ENCODE results near the gene COASY.

The COASY gene

DNA sequence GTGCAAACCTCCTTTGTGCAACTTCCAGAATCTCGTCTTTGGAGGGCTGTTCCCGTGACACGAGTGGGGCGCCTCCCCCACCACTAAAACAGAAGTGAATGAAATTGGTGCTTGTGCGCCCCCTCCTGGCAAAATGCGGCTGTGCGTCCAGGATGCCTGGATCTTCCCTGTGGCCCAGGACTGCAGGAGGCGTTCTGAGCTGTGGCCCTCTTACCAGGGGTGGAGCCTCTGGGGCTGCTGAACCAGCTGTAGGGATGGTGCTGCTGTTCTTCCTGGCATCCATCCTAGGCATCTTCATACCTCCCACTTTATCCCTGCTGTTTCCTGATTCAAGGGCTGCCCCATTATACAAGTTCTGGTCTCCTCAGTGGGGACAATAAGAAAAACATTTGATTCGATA is 44.4 kb upstream of the COASY start:
- TF ChIP-seq, protein P1, sequence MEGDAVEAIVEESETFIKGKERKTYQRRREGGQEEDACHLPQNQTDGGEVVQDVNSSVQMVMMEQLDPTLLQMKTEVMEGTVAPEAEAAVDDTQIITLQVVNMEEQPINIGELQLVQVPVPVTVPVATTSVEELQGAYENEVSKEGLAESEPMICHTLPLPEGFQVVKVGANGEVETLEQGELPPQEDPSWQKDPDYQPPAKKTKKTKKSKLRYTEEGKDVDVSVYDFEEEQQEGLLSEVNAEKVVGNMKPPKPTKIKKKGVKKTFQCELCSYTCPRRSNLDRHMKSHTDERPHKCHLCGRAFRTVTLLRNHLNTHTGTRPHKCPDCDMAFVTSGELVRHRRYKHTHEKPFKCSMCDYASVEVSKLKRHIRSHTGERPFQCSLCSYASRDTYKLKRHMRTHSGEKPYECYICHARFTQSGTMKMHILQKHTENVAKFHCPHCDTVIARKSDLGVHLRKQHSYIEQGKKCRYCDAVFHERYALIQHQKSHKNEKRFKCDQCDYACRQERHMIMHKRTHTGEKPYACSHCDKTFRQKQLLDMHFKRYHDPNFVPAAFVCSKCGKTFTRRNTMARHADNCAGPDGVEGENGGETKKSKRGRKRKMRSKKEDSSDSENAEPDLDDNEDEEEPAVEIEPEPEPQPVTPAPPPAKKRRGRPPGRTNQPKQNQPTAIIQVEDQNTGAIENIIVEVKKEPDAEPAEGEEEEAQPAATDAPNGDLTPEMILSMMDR (IDR thresholded peaks at IDR 0.05; ENCODE audit: low read depth, low read length, missing control alignments): peak; percentile 93
- no peak overlapping the region for H3K4me3 ChIP-seq (ENCODE audit: low read depth, low read length)
- in situ Hi-C loops (cut with HindIII; ENCODE audit: low sequenced_read_pairs): loop anchor here (5.0 to 10.0 kb wide), 2 partner anchors 95 to 203 kb away; partner anchors contain the start of gene CAVIN1

DNA sequence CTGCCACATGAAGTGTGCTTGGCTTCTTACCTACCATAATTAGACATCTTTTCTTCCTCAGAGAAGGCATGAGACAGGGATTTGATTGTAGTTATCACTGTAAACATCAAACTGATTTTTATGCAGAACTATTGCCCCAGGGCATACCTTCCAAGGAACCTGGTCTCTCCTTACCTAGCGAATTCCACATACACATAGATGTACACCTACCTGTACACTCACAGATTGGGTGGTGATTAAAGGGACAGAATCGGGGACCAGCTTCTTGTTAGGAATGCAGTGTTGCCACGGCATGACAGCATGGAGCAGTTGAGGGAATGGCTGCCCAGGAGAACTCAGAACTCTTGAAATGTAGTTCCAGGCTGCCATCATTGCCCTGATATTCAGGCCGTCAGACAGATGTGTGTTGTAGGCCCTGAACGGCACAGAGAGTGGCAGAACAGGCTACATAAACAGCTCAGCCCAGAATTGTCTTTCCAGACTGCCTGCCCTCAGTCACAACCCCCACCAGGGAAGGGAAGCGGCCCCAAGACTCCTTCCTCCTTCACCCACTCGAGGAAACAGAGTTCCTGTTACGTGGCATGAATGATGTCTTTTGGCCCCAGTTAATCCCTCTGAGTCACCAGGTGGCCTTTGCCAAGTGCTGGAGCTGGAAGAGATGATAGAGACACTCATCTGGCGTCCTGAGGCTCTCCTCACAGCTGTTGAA is 43.7 kb upstream of the COASY start:
- in situ Hi-C loops (cut with HindIII; ENCODE audit: low sequenced_read_pairs): loop anchor here (5.0 to 10.0 kb wide), 2 partner anchors 96 to 203 kb away; partner anchors contain the start of gene CAVIN1
- H3K4me3 ChIP-seq (ENCODE audit: low read depth, low read length): no peak overlapping the region
- peak; percentile 76 for DNase-seq (ENCODE audit: low read depth)

More for the DNA sequence above, 44.4 kb upstream of the COASY start:
- peak; percentile 63 for DNase-seq (ENCODE audit: low read depth)

DNA sequence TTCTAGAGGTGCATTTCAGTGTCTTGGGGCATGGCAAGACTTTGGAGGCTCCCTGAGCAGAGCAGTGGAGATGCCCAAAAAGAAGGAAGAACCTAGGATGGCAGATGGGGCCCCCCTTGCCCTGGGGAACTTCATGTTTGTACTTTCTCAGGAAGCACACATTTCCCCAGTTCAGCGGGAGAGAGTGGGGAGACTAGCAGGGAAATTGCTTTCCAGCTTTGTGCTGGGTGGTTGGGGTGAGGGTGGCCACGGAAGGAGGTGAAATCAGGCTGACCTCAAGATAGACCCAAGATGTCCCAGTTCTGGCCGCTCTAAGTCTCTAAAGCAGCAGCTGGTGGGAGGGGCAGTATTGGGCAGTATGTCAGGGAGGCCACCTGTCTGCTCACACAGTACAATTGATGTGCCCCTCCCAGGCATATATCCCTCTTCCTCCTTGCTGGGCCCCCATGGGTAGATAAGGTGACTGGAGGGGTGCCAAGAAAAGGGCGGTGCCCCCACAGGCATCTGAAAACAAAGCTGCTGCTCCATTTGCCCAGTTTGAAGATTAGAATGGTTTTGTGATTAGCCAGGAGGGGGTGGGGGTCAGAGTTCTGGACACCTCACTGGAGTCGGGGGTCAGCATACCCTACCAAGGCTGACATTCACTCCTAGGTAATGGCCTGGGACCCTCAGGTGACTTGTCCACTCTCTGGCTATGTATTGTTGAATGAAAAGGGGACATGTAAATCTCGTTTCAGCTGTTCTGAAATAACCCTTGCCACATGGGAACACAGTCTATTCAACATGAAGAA is 43.0 kb upstream of the COASY start:
- no peak overlapping the region for H3K4me3 ChIP-seq (ENCODE audit: low read depth, low read length)
- TF ChIP-seq, protein P1 (IDR thresholded peaks at IDR 0.05; ENCODE audit: low read depth, low read length, missing control alignments): no peak
- no peak for DNase-seq (ENCODE audit: low read depth)
- in situ Hi-C loops (cut with HindIII; ENCODE audit: low sequenced_read_pairs): loop anchor here (5.0 to 10.0 kb wide), 2 partner anchors 97 to 204 kb away; partner anchors contain the start of gene CAVIN1

More for the DNA sequence above, 43.7 kb upstream of the COASY start:
- TF ChIP-seq, protein P1 (IDR thresholded peaks at IDR 0.05; ENCODE audit: low read depth, low read length, missing control alignments): no peak

DNA sequence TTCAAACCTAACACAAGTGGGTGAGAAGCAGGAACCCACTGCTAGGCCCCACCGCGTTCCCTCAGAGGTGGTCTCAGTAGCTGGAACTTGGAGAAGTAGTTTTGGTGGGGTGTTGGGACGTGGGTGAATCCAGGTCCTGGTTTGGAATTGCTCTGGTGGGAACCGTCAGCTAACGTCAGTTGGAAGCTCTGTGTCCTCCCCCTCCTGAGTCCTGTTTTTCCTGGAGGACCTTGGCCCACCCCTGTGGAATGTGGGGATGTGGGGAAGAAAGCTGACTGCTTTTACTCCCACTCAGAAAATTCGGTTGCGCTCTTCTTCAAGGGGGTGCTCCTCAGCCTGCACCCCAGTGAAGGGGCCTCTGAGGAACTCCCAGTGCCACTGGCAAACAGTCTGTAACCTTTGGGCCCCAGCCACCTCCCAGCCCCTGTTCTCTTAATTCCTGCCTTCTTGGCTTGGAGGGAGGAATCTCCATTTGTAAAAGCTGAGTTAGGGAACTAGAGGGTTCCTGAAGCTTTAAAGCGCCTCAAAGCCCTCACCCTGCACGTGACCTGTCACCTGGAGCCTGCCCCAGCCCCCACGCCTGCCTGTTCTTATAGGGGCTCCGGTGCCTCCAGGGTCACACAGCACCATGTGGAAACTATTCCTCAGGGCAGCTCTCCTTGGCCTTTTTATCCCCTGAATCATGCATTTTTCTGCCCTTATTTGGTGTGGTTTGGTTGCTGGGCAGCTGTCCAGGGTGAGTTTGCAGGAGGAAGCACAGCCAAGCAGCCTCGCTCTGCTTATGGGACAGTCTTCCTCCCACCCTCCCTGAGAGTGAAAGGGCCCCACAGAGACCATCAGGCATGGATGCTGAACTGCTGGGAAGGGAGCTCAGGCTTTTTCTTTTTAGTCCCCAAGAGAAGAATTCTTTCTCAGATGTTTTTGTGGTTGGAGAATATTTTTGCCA is 42.1 kb upstream of the COASY start:
- TF ChIP-seq, protein P1 (IDR thresholded peaks at IDR 0.05; ENCODE audit: low read depth, low read length, missing control alignments): no peak
- no peak overlapping the region for H3K4me3 ChIP-seq (ENCODE audit: low read depth, low read length)
- in situ Hi-C loops (cut with HindIII; ENCODE audit: low sequenced_read_pairs): loop anchor here (5.0 to 10.0 kb wide), 2 partner anchors 98 to 205 kb away; partner anchors contain the start of gene CAVIN1
- peak; percentile 99 for DNase-seq (ENCODE audit: low read depth)

DNA sequence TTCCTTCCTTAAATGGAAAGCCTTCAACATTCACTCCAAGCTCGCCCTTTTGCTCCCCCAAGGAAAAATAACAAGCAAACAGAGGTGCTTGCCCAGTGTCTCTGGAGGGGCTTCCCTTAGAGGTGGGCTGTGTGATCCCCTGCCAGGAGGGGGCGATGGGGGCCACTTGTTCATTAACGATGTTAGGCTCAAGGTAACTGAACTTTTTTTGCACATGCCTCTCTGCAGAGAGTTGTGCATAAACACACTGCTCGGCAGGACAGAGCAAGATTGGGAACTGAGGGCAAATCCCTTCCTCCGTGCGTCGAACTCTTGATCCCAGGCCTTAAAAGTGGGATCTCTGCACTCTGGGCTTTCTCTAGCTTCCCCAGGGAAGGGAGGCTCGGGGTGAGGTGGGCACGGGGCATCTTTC is 41.4 kb upstream of the COASY start:
- TF ChIP-seq, protein P1 (IDR thresholded peaks at IDR 0.05; ENCODE audit: low read depth, low read length, missing control alignments): peak; percentile 37
- in situ Hi-C loops (cut with HindIII; ENCODE audit: low sequenced_read_pairs): no loop called here
- no peak overlapping the region for H3K4me3 ChIP-seq (ENCODE audit: low read depth, low read length)
- no peak for DNase-seq (ENCODE audit: low read depth)
